Astrocyte (in vitro differentiated cells and primary cell): ENCODE results near the gene GIT2. TPM values are rescaled to one million over a fixed set of nuclear protein-coding genes. Genes with fewer than 3 reads are reported as not detected.

Experiments used
- DNase-seq: peaks from one replicate; pipeline ENCODE4 v3.0.0-alpha.2; 2010; ENCODE audit warnings: low read depth
- FAIRE-seq: peaks from 2 replicates; lab custom pipeline; 2011; peaks lifted over from hg19 to GRCh38; lab: Jason Lieb, UNC
- H2AFZ ChIP-seq: 2 replicates; pipeline ENCODE4 v1.6.0; 2012; ENCODE audit warnings: low read depth, low read length, inconsistent platforms
- H3K27ac ChIP-seq: 2 replicates; pipeline ENCODE4 v1.5.1; 2011; ENCODE audit warnings: low read depth, low read length, inconsistent platforms
- H3K27me3 ChIP-seq: 2 replicates; pipeline ENCODE4 v1.6.0; 2011; ENCODE audit warnings: low read length, inconsistent platforms; ENCODE audit not compliant: insufficient read depth
- H3K36me3 ChIP-seq: 2 replicates; pipeline ENCODE4 v1.5.1; 2011; ENCODE audit warnings: low read length, inconsistent platforms; ENCODE audit not compliant: insufficient read depth
- H3K4me1 ChIP-seq: 2 replicates; pipeline ENCODE4 v1.5.1; 2011; ENCODE audit warnings: low read length, inconsistent platforms; ENCODE audit not compliant: insufficient read depth
- H3K4me2 ChIP-seq: 2 replicates; pipeline ENCODE4 v1.6.0; 2012; ENCODE audit warnings: low read length, inconsistent platforms
- H3K4me3 ChIP-seq: 2 replicates; pipeline ENCODE4 v1.5.1; 2011; ENCODE audit warnings: low read depth, mild to moderate bottlenecking, low read length, inconsistent platforms; ENCODE audit not compliant: insufficient read depth
- H3K79me2 ChIP-seq: 2 replicates; pipeline ENCODE4 v1.6.0; 2012; ENCODE audit warnings: mild to moderate bottlenecking, low read length, inconsistent platforms; ENCODE audit not compliant: insufficient read depth
- H3K9ac ChIP-seq: 2 replicates; pipeline ENCODE4 v1.6.0; 2012; ENCODE audit warnings: mild to moderate bottlenecking, low read length, inconsistent platforms
- H3K9me3 ChIP-seq: 2 replicates; pipeline ENCODE4 v1.5.1; 2012; ENCODE audit warnings: low read depth, mild to moderate bottlenecking, low read length, inconsistent platforms; ENCODE audit not compliant: insufficient read depth
- H4K20me1 ChIP-seq: 2 replicates; pipeline ENCODE4 v1.6.0; 2012; ENCODE audit warnings: low read length, inconsistent platforms; ENCODE audit not compliant: insufficient read depth
- H3K27ac Mint-ChIP-seq: one replicate; pipeline ENCODE4 v1.8.0; 2021; ENCODE audit warnings: mild to moderate bottlenecking, mixed read lengths; ENCODE audit not compliant: unreplicated experiment
- H3K27me3 Mint-ChIP-seq: one replicate; pipeline ENCODE4 v1.8.0; 2021; ENCODE audit warnings: low read depth, mixed read lengths; ENCODE audit not compliant: unreplicated experiment
- H3K36me3 Mint-ChIP-seq: one replicate; pipeline ENCODE4 v1.8.0; 2021; ENCODE audit warnings: low read depth, mixed read lengths; ENCODE audit not compliant: unreplicated experiment
- H3K4me1 Mint-ChIP-seq: one replicate; pipeline ENCODE4 v1.8.0; 2021; ENCODE audit warnings: low read depth, mixed read lengths; ENCODE audit not compliant: unreplicated experiment
- H3K4me3 Mint-ChIP-seq: one replicate; pipeline ENCODE4 v1.8.0; 2021; ENCODE audit warnings: mild to moderate bottlenecking, moderate library complexity, mixed read lengths; ENCODE audit not compliant: unreplicated experiment
- H3K9me3 Mint-ChIP-seq: one replicate; pipeline ENCODE4 v1.8.0; 2021; ENCODE audit warnings: mild to moderate bottlenecking, mixed read lengths; ENCODE audit not compliant: unreplicated experiment
- CTCF ChIP-seq: IDR thresholded peaks from 2 replicates; pipeline ENCODE4 v1.5.1; 2011; ENCODE audit warnings: low read depth, mild to moderate bottlenecking, inconsistent platforms, low read length, moderate library complexity; ENCODE audit not compliant: insufficient read depth
- EZH2 ChIP-seq: IDR thresholded peaks from 2 replicates; pipeline ENCODE4 v1.6.1; 2012; ENCODE audit warnings: mild to moderate bottlenecking, low read length, inconsistent platforms; ENCODE audit not compliant: insufficient read depth
- total RNA-seq: library from RNA; stranded (reverse); gene quantifications from 2 replicates; pipeline ENCODE4 v1.2.1, GENCODE V29; 2021

The GIT2 gene
- total RNA-seq, 1 donor from 2014 or later = 33.4 TPM

GRCh38 chr12:109905301-109905700, 90.9 kb downstream of the GIT2 start:
- no peaks in the 10 kb centered on the region for H3K4me1 Mint-ChIP-seq
- peaks cover 23% of the 10 kb centered on the region for H3K36me3 Mint-ChIP-seq
- no peak overlapping the region for H3K27ac Mint-ChIP-seq
- Histone ChIP-seq H3K79me2 (peaks cover 23% of the 10 kb centered on the region), H3K9me3 (no peaks in the 10 kb centered on the region), H3K4me2 (no peak overlapping the region), H3K4me3 (no peak overlapping the region), H3K27ac (no peak overlapping the region), H3K36me3 (peaks cover 36% of the 10 kb centered on the region), H4K20me1 (no peaks in the 10 kb centered on the region), H2AFZ (no peak overlapping the region), H3K4me1 (peaks cover 9% of the 10 kb centered on the region), H3K27me3 (no peaks in the 10 kb centered on the region), H3K9ac (no peak overlapping the region)
- FAIRE-seq (no peak), DNase-seq (no peak)
- no peaks in the 10 kb centered on the region for H3K27me3 Mint-ChIP-seq
- TF ChIP-seq CTCF (no peak), EZH2 (no peak)
- no peaks in the 10 kb centered on the region for H3K9me3 Mint-ChIP-seq
- no peak overlapping the region for H3K4me3 Mint-ChIP-seq

- H3K27ac Mint-ChIP-seq = no peak overlapping the region
- Histone ChIP-seq H3K4me1 (peaks cover 9% of the 10 kb centered on the region), H3K4me3 (no peak overlapping the region), H3K9me3 (no peaks in the 10 kb centered on the region), H3K27me3 (no peaks in the 10 kb centered on the region), H3K36me3 (peaks cover 34% of the 10 kb centered on the region), H4K20me1 (no peaks in the 10 kb centered on the region), H3K79me2 (peaks cover 31% of the 10 kb centered on the region), H2AFZ (no peak overlapping the region), H3K4me2 (no peak overlapping the region), H3K9ac (no peak overlapping the region), H3K27ac (no peak overlapping the region)
- H3K4me1 Mint-ChIP-seq = no peaks in the 10 kb centered on the region
- FAIRE-seq (no peak), DNase-seq (no peak)
- no peak overlapping the region for H3K4me3 Mint-ChIP-seq
- no peaks in the 10 kb centered on the region for H3K9me3 Mint-ChIP-seq
- TF ChIP-seq EZH2 (no peak), CTCF (no peak)
- H3K36me3 Mint-ChIP-seq = peaks cover 20% of the 10 kb centered on the region
- H3K27me3 Mint-ChIP-seq = peaks cover under 1% of the 10 kb centered on the region
Observed at GRCh38 chr12:109902891-109903418, 93.2 kb downstream of the GIT2 start.
